Heart right ventricle (tissue), 16 donors: Measurements from ENCODE around the gene IL23R. TPM values are rescaled to one million over a fixed set of nuclear protein-coding genes. Genes with fewer than 3 reads are reported as not detected.

Source experiments
- ATAC-seq, 8 donors: fragments of 200-7000 bp; cut with Tn5 transposase; one replicate each; pipeline ENCODE4 v1.9.1; 2020; ENCODE audit warnings: mild to moderate bottlenecking in 8 of 8, moderate library complexity in 8 of 8, moderate number of reproducible peaks in 1 of 8
- DNase-seq, 2 donors: peaks; one replicate each; pipeline ENCODE4 v3.0.0-alpha.2; 2020
- H3K27ac ChIP-seq, 10 donors: fragments of 200-600 bp; sonication (generic) in 2 of 10; one replicate each; pipeline versions ENCODE4 v1.5.0 to v1.8.0; 2020 to 2022; ENCODE audit warnings: mild to moderate bottlenecking in 3 of 10
- H3K27me3 ChIP-seq, 7 donors: fragments of 200-600 bp; one replicate each; pipeline ENCODE4 v1.8.0; 2021 to 2022; ENCODE audit warnings: mild to moderate bottlenecking in 2 of 7
- H3K36me3 ChIP-seq, 9 donors: fragments of 200-600 bp; sonication (generic) in 1 of 9; one replicate each; pipeline versions ENCODE4 v1.5.0 to v1.8.0; 2020 to 2022; ENCODE audit warnings: mild to moderate bottlenecking in 2 of 9
- H3K4me1 ChIP-seq, 9 donors: fragments of 200-600 bp; sonication (generic) in 1 of 9; one replicate each; pipeline versions ENCODE4 v1.5.0 to v1.8.0; 2020 to 2022; ENCODE audit warnings: mild to moderate bottlenecking in 4 of 9
- H3K4me3 ChIP-seq, 10 donors: fragments of 200-600 bp; sonication (generic) in 2 of 10; one replicate each; pipeline versions ENCODE4 v1.5.0 to v1.8.0; 2020 to 2022; ENCODE audit warnings: mild to moderate bottlenecking in 7 of 10, moderate library complexity in 2 of 10
- H3K9me3 ChIP-seq, 11 donors: fragments of 200-600 bp in 10 of 11; sonication (generic) in 2 of 11; one replicate each; pipeline versions ENCODE4 v1.5.0 to v1.8.0; 2013 to 2022; ENCODE audit warnings: mild to moderate bottlenecking in 2 of 11, control low read depth in 1 of 11, moderate library complexity in 1 of 11
- WGBS, 2 donors: extraction: QIAGEN DNeasy Blood & Tissue Kit; methylation state at CpG; one replicate each; pipeline ENCODE4 v1.1.7; 2013; ENCODE audit warnings: inconsistent platforms in 1 of 2; 5-methylcytosine and 5-hydroxymethylcytosine counted together
- intact Hi-C, 10 donors: fragments of 100-400 bp; cut with DNase I; formaldehyde crosslinking; loops; one replicate each; pipeline versions ENCODE4 v1.11.1 to v1.14.2; 2022
- polyA plus RNA-seq, 2 donors: library from polyadenylated mRNA; stranded (reverse); fragments of 200-250 nt; gene quantifications; one replicate each; pipeline ENCODE4 v1.2.3, GENCODE V29; 2013
- total RNA-seq, 10 donors: library from RNA; stranded (reverse); fragmentation: NEBNext Ultra II Directional in 3 of 10; extraction: Animal tissue kit (Norgen Biotek cat#: 25700) in 3 of 10; gene quantifications; one replicate each; pipeline versions ENCODE4 v1.2.1 to v1.2.4, GENCODE V29; 2021 to 2023
- TF ChIP-seq, protein P1 (sequence below), 9 donors: fragments of 200-600 bp; sonication (generic) in 2 of 9; IDR thresholded peaks; one replicate each; pipeline versions ENCODE4 v1.5.0 to v1.8.0; 2021 to 2022; ENCODE audit warnings: antibody characterized with exemption in 9 of 9, mild to moderate bottlenecking in 5 of 9, moderate library complexity in 1 of 9
- donor health status: Arrhythmogenic right ventricular cardiomyopathy.
- donor health status: ischemic (EF 13 %, LVEDD 7.1; RV severe dilation, severe dysfunction).
- donor health status: healthy with polysubstance abuse.
- donor health status: DM: no; HTN: yes; CAD: no.
- donor health status: DM: no; HTN: no; CAD: no.
- donor health status: ischemic (EF 25% LVEDD 6.9; RV normal size, moderate dysfunction).
- donor health status: ischemic (EF 25% LVEDD 5.7; RV mildly dilated, moderate dysfunction).
- donor health status: healthy.
- donor health status: DM: yes; HTN: yes; CAD: no.
- donor health status: Ischemic cardiomyopathy.
- donor health status: ischemic (EF 35%, LVEDD 5.7; RV mildly dilated, moderate dysfunction).
- donor health status: nonischemic (EF 11% LVEDD 7.7; RV severe dilation, severe dysfunction).
- donor health status: DM: yes; HTN: yes; CAD: no.
- donor health status: PGD.
- donor health status: ischemic (EF 29% LVEDD 5.4; RV normal size, mild dysfunction).
- donor health status: nonischemic (EF 23%, LVEDD 6.1; RV moderate dilation, normal function).

IL23R gene
- total and polyA plus RNA-seq, 12 donors = not detected

DNA sequence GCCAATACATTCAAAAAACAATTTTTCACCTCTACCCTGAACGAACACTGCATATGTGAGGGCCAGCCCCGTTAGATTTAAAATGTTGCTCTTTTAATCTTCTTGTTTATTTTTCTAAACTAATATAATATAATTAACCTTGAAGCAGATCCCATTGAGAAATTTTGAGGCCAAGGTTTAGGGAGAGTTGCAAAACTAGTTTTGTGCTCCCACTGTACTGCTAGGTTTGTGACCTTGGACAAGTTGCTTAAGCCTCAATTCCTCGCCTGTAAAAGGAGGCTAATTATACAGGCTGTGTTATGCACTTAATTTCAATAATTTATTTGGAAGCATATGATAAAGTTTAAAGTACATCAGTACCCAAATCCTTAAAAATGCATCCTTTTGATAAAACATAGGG is 3.7 kb downstream of the IL23R start:
- Histone ChIP-seq H3K4me1 (peaks cover 0 to 8% (median 0%) of the 10 kb centered on the region in 9 donors), H3K9me3 (peaks cover 0 to 3% (median 0%) of the 10 kb centered on the region in 11 donors), H3K27ac (no peak overlapping the region), H3K36me3 (no peaks in the 10 kb centered on the region), H3K4me3 (no peak overlapping the region), H3K27me3 (no peaks in the 10 kb centered on the region)
- ATAC-seq (no peak), DNase-seq (no peak)
- WGBS, 2 donors = 79 to 90% methylated on average over 3 of the region's 3 CpGs
- TF ChIP-seq, protein P1, sequence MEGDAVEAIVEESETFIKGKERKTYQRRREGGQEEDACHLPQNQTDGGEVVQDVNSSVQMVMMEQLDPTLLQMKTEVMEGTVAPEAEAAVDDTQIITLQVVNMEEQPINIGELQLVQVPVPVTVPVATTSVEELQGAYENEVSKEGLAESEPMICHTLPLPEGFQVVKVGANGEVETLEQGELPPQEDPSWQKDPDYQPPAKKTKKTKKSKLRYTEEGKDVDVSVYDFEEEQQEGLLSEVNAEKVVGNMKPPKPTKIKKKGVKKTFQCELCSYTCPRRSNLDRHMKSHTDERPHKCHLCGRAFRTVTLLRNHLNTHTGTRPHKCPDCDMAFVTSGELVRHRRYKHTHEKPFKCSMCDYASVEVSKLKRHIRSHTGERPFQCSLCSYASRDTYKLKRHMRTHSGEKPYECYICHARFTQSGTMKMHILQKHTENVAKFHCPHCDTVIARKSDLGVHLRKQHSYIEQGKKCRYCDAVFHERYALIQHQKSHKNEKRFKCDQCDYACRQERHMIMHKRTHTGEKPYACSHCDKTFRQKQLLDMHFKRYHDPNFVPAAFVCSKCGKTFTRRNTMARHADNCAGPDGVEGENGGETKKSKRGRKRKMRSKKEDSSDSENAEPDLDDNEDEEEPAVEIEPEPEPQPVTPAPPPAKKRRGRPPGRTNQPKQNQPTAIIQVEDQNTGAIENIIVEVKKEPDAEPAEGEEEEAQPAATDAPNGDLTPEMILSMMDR (IDR thresholded peaks at IDR 0.05) = no peak
- intact Hi-C loops = no loop called here

GRCh38 chr1:67170751-67171573 is 4.7 kb downstream of the IL23R start:
- 72 to 82% methylated on average over 2 of the region's 2 CpGs for WGBS, 2 donors
- ATAC-seq = no peak

GRCh38 chr1:67171574-67171955 is 5.3 kb downstream of the IL23R start:
- ATAC-seq (no peak), DNase-seq (no peak)
- no peak overlapping the region for H3K27ac ChIP-seq
- intact Hi-C loops = no loop called here
- no peak overlapping the region for H3K4me3 ChIP-seq
- H3K36me3 ChIP-seq = no peaks in the 10 kb centered on the region
- TF ChIP-seq, protein P1 (IDR thresholded peaks at IDR 0.05) = no peak
- no peaks in the 10 kb centered on the region for H3K9me3 ChIP-seq
- H3K27me3 ChIP-seq = no peaks in the 10 kb centered on the region
- H3K4me1 ChIP-seq = peaks cover 0 to 8% (median 0%) of the 10 kb centered on the region in 9 donors
- WGBS, 2 donors = 79 to 81% methylated on average over 2 of the region's 2 CpGs

More at GRCh38 chr1:67170751-67171573, 4.7 kb downstream of the IL23R start:
- Histone ChIP-seq H3K27me3 (no peaks in the 10 kb centered on the region), H3K36me3 (no peaks in the 10 kb centered on the region), H3K4me3 (no peak overlapping the region), H3K4me1 (peaks cover 0 to 8% (median 0%) of the 10 kb centered on the region in 9 donors), H3K27ac (no peak overlapping the region), H3K9me3 (no peaks in the 10 kb centered on the region)
- intact Hi-C loops = no loop called here
- DNase-seq = no peak
- TF ChIP-seq, protein P1 (IDR thresholded peaks at IDR 0.05) = no peak

DNA sequence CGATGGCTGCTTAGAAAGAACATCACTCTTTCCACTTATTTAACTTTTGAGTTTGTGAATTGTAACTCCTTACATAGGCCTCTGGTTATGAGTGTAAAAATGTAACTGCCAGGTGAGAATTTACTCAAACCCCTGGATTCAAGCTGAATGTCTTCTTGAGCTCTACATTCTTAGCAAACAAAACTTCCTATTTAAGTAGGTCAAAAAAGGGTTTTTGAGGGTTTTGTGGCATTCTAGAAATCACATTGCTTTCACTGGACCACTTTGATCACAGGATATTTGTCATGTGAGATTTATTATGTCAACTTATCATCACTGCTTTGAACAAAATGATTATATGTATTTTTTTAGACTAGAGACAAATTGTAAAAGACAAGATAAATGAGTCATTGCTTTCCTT is 5.7 kb downstream of the IL23R start:
- H3K36me3 ChIP-seq = no peaks in the 10 kb centered on the region
- H3K4me1 ChIP-seq = peaks cover 0 to 8% (median 0%) of the 10 kb centered on the region in 9 donors
- no peaks in the 10 kb centered on the region for H3K9me3 ChIP-seq
- H3K27me3 ChIP-seq = no peaks in the 10 kb centered on the region
- TF ChIP-seq, protein P1 (IDR thresholded peaks at IDR 0.05) = no peak
- intact Hi-C loops = no loop called here
- 75 to 81% methylated on average over 1 of the region's 1 CpG for WGBS, 2 donors
- ATAC-seq = no peak
- H3K27ac ChIP-seq = no peak overlapping the region
- no peak for DNase-seq
- no peak overlapping the region for H3K4me3 ChIP-seq
